CD4-positive, alpha-beta memory T cell (primary cell): Measurements from ENCODE around the gene MORC4. TPM values are rescaled to one million over a fixed set of nuclear protein-coding genes. Genes with fewer than 3 reads are reported as not detected.

Source experiments
- CTCF ChIA-PET: fragments of 350-600 bp; sonication (Branson Sonifier 250); formaldehyde crosslinking; loops from one replicate; lab custom pipeline; 2021; ENCODE audit warnings: inconsistent platforms; ENCODE audit not compliant: partially characterized antibody; lab: Charles Lee
- POLR2A ChIA-PET: fragments of 350-600 bp; sonication (Branson Sonifier 250); formaldehyde crosslinking; loops from one replicate; lab custom pipeline; 2021; ENCODE audit not compliant: partially characterized antibody; lab: Charles Lee
- DNase-seq, 5 donors: peaks; one replicate each; pipeline versions ENCODE4 v3.0.0 to v3.0.0-alpha.2; 2020 to 2022; ENCODE audit warnings: mixed read lengths in 1 of 5
- H3K27ac ChIP-seq: one replicate; pipeline ENCODE4 v1.7.0; 2013; ENCODE audit warnings: low read depth, low read length
- H3K27me3 ChIP-seq: 2 replicates; pipeline ENCODE4 v1.7.0; 2013; ENCODE audit warnings: mild to moderate bottlenecking, low read length, moderate library complexity; ENCODE audit not compliant: insufficient read depth
- H3K36me3 ChIP-seq: 2 replicates; pipeline ENCODE4 v1.7.0; 2013; ENCODE audit warnings: mild to moderate bottlenecking, low read length, moderate library complexity; ENCODE audit not compliant: insufficient read depth
- H3K4me1 ChIP-seq: 2 replicates; pipeline ENCODE4 v1.7.0; 2013; ENCODE audit warnings: mild to moderate bottlenecking, low read length, moderate library complexity; ENCODE audit not compliant: insufficient read depth
- H3K4me3 ChIP-seq, 2 donors: one replicate each; pipeline ENCODE4 v1.7.0; 2013; ENCODE audit warnings: low read length in 2 of 2, mild to moderate bottlenecking in 1 of 2
- H3K9me3 ChIP-seq, 2 donors: one replicate each; pipeline ENCODE4 v1.7.0; 2013; ENCODE audit warnings: low read length in 2 of 2, control low read depth in 1 of 2; ENCODE audit not compliant: control insufficient read depth in 1 of 2
- H3K27ac Mint-ChIP-seq, 7 donors: one replicate each; pipeline ENCODE4 v1.8.0; 2020 to 2021; ENCODE audit warnings: mixed read lengths in 7 of 7, mild to moderate bottlenecking in 6 of 7, inconsistent platforms in 3 of 7, moderate library complexity in 3 of 7
- H3K27me3 Mint-ChIP-seq, 2 donors: one replicate each; pipeline ENCODE4 v1.8.0; 2020 to 2021; ENCODE audit warnings: mixed read lengths in 2 of 2
- H3K36me3 Mint-ChIP-seq, 2 donors: one replicate each; pipeline ENCODE4 v1.8.0; 2020 to 2021; ENCODE audit warnings: mixed read lengths in 2 of 2, inconsistent platforms in 1 of 2, mild to moderate bottlenecking in 1 of 2
- H3K4me1 Mint-ChIP-seq, 4 donors: one replicate each; pipeline ENCODE4 v1.8.0; 2020 to 2021; ENCODE audit warnings: mixed read lengths in 4 of 4, mild to moderate bottlenecking in 1 of 4
- H3K4me3 Mint-ChIP-seq, 8 donors: one replicate each; pipeline ENCODE4 v1.8.0; 2020 to 2021; ENCODE audit warnings: mixed read lengths in 8 of 8, mild to moderate bottlenecking in 7 of 8, moderate library complexity in 6 of 8, inconsistent platforms in 3 of 8
- H3K9me3 Mint-ChIP-seq, 8 donors: one replicate each; pipeline ENCODE4 v1.8.0; 2020 to 2021; ENCODE audit warnings: mixed read lengths in 8 of 8, mild to moderate bottlenecking in 5 of 8, inconsistent platforms in 3 of 8, moderate library complexity in 1 of 8
- intact Hi-C: fragments of 100-400 bp; cut with micrococcal nuclease; formaldehyde crosslinking; loops from one replicate; pipeline ENCODE4 v1.15.1; 2023
- polyA plus RNA-seq, 2 donors: library from polyadenylated mRNA; unstranded; fragments of 300-500 nt; fragmentation: Illumina TruSeq; gene quantifications; one replicate each; pipeline ENCODE4 v1.2.3, GENCODE V29; 2021
- total RNA-seq, 2 experiments: library from RNA; stranded (reverse); gene quantifications; one replicate each; pipeline ENCODE4 v1.2.3, GENCODE V29; 2021

The MORC4 gene
- total and polyA plus RNA-seq, 4 experiments from 2014 or later: 7.9 to 12.6 (median 11.5) TPM

GRCh38 chrX:106949366-106949765, 50.6 kb downstream of the MORC4 start:
- Mint-ChIP-seq H3K9me3 (peaks cover 0 to 1% (median 0%) of the 10 kb centered on the region in 8 donors), H3K36me3 (peaks cover 4 to 10% of the 10 kb centered on the region in 2 donors), H3K27ac (no peak overlapping the region), H3K4me1 (no peaks in the 10 kb centered on the region), H3K4me3 (no peak overlapping the region), H3K27me3 (no peaks in the 10 kb centered on the region)
- Histone ChIP-seq H3K4me1 (no peaks in the 10 kb centered on the region), H3K27me3 (no peaks in the 10 kb centered on the region), H3K27ac (no peak overlapping the region), H3K4me3 (no peak overlapping the region), H3K9me3 (no peaks in the 10 kb centered on the region), H3K36me3 (no peaks in the 10 kb centered on the region)
- intact Hi-C loops: no loop called here
- CTCF ChIA-PET: interaction anchor here (0.9 to 7.6 kb wide), 3 partner anchors 32 to 51 kb away, joined by 3 to 62 read pairs (median 3); no protein-coding TSS in a partner anchor
- DNase-seq: no peak
- POLR2A ChIA-PET: no interaction called here

GRCh38 chrX:106948641-106949040, 51.4 kb downstream of the MORC4 start:
- Mint-ChIP-seq H3K9me3 (peaks cover 0 to 1% (median 0%) of the 10 kb centered on the region in 8 donors), H3K4me3 (no peak overlapping the region), H3K27ac (no peak overlapping the region), H3K36me3 (peaks cover 4 to 6% of the 10 kb centered on the region in 2 donors), H3K4me1 (no peaks in the 10 kb centered on the region), H3K27me3 (no peaks in the 10 kb centered on the region)
- Histone ChIP-seq H3K36me3 (no peaks in the 10 kb centered on the region), H3K27ac (no peak overlapping the region), H3K27me3 (no peaks in the 10 kb centered on the region), H3K4me1 (no peaks in the 10 kb centered on the region), H3K4me3 (no peak overlapping the region), H3K9me3 (no peaks in the 10 kb centered on the region)
- DNase-seq: no peak
- ChIA-PET POLR2A (no interaction called here), CTCF (interaction anchor here (7.6 kb wide), 1 partner anchor 50 kb away, joined by 62 read pairs; no protein-coding TSS in a partner anchor)
- intact Hi-C loops: no loop called here

- intact Hi-C loops: no loop called here
- POLR2A ChIA-PET: no interaction called here
- H3K4me3 ChIP-seq: no peak overlapping the region
- H3K27ac ChIP-seq: no peak overlapping the region
- Mint-ChIP-seq H3K9me3 (peaks cover 0 to 1% (median 0%) of the 10 kb centered on the region in 8 donors), H3K4me3 (no peak overlapping the region), H3K27me3 (no peaks in the 10 kb centered on the region), H3K4me1 (no peaks in the 10 kb centered on the region), H3K36me3 (peaks cover 7 to 13% of the 10 kb centered on the region in 2 donors), H3K27ac (no peak overlapping the region)
- no peaks in the 10 kb centered on the region for H3K36me3 ChIP-seq
- no peak for DNase-seq
- no peaks in the 10 kb centered on the region for H3K4me1 ChIP-seq
- no peaks in the 10 kb centered on the region for H3K27me3 ChIP-seq
- no peaks in the 10 kb centered on the region for H3K9me3 ChIP-seq
- CTCF ChIA-PET: no interaction called here
These were observed 53.5 kb downstream of the MORC4 start for GRCh38 chrX:106946464-106946863.

GRCh38 chrX:106940068-106940467, 59.9 kb downstream of the MORC4 start:
- Histone ChIP-seq H3K4me3 (no peak overlapping the region), H3K9me3 (no peaks in the 10 kb centered on the region), H3K27ac (no peak overlapping the region), H3K36me3 (no peaks in the 10 kb centered on the region), H3K4me1 (no peaks in the 10 kb centered on the region), H3K27me3 (no peaks in the 10 kb centered on the region)
- Mint-ChIP-seq H3K36me3 (peaks cover 3 to 16% of the 10 kb centered on the region in 2 donors), H3K9me3 (no peaks in the 10 kb centered on the region), H3K27me3 (no peaks in the 10 kb centered on the region), H3K27ac (no peak overlapping the region), H3K4me3 (no peak overlapping the region), H3K4me1 (no peaks in the 10 kb centered on the region)
- DNase-seq: no peak
- intact Hi-C loops: no loop called here
- ChIA-PET CTCF (no interaction called here), POLR2A (no interaction called here)

- no peak for DNase-seq
- no peaks in the 10 kb centered on the region for H3K9me3 Mint-ChIP-seq
- Histone ChIP-seq H3K27me3 (no peaks in the 10 kb centered on the region), H3K9me3 (no peaks in the 10 kb centered on the region), H3K27ac (no peak overlapping the region), H3K36me3 (no peaks in the 10 kb centered on the region), H3K4me1 (no peaks in the 10 kb centered on the region), H3K4me3 (no peak overlapping the region)
- no peaks in the 10 kb centered on the region for H3K4me1 Mint-ChIP-seq
- no peak overlapping the region for H3K27ac Mint-ChIP-seq
- no peak overlapping the region for H3K4me3 Mint-ChIP-seq
- no peaks in the 10 kb centered on the region for H3K27me3 Mint-ChIP-seq
- ChIA-PET POLR2A (no interaction called here), CTCF (no interaction called here)
- H3K36me3 Mint-ChIP-seq: peaks cover 3 to 16% of the 10 kb centered on the region in 2 donors
- intact Hi-C loops: no loop called here
These were observed 60.4 kb downstream of the MORC4 start for GRCh38 chrX:106939566-106939965.

- H3K4me1 Mint-ChIP-seq: peaks cover 2 to 15% (median 9%) of the 10 kb centered on the region in 4 donors
- Histone ChIP-seq H3K9me3 (no peaks in the 10 kb centered on the region), H3K27ac (no peak overlapping the region), H3K27me3 (no peaks in the 10 kb centered on the region), H3K4me3 (no peak overlapping the region), H3K4me1 (peaks cover 9% of the 10 kb centered on the region), H3K36me3 (no peaks in the 10 kb centered on the region)
- H3K36me3 Mint-ChIP-seq: peaks cover 0 to 3% of the 10 kb centered on the region in 2 donors
- H3K27me3 Mint-ChIP-seq: no peaks in the 10 kb centered on the region
- CTCF ChIA-PET: interaction anchor here (1.0 kb wide), 1 partner anchor 38 kb away, joined by 4 read pairs; no protein-coding TSS in a partner anchor
- no peak for DNase-seq
- no peaks in the 10 kb centered on the region for H3K9me3 Mint-ChIP-seq
- no peak overlapping the region for H3K27ac Mint-ChIP-seq
- no peak overlapping the region for H3K4me3 Mint-ChIP-seq
- intact Hi-C loops: no loop called here
- POLR2A ChIA-PET: no interaction called here
These were observed 63.8 kb downstream of the MORC4 start for GRCh38 chrX:106936246-106936645.

- peaks cover 2 to 15% (median 9%) of the 10 kb centered on the region in 4 donors for H3K4me1 Mint-ChIP-seq
- no peaks in the 10 kb centered on the region for H3K9me3 Mint-ChIP-seq
- no peaks in the 10 kb centered on the region for H3K36me3 ChIP-seq
- no peaks in the 10 kb centered on the region for H3K36me3 Mint-ChIP-seq
- POLR2A ChIA-PET: no interaction called here
- no peak overlapping the region for H3K27ac ChIP-seq
- no peaks in the 10 kb centered on the region for H3K27me3 Mint-ChIP-seq
- H3K4me3 Mint-ChIP-seq: no peak overlapping the region
- H3K4me3 ChIP-seq: no peak overlapping the region
- DNase-seq: no peak
- peaks cover 9% of the 10 kb centered on the region for H3K4me1 ChIP-seq
- no peaks in the 10 kb centered on the region for H3K9me3 ChIP-seq
- intact Hi-C loops: no loop called here
- no peaks in the 10 kb centered on the region for H3K27me3 ChIP-seq
- CTCF ChIA-PET: no interaction called here
- H3K27ac Mint-ChIP-seq: no peak overlapping the region
These were observed 64.8 kb downstream of the MORC4 start for GRCh38 chrX:106935175-106935574.
